ENCODE results near the gene PRLR.

DNA sequence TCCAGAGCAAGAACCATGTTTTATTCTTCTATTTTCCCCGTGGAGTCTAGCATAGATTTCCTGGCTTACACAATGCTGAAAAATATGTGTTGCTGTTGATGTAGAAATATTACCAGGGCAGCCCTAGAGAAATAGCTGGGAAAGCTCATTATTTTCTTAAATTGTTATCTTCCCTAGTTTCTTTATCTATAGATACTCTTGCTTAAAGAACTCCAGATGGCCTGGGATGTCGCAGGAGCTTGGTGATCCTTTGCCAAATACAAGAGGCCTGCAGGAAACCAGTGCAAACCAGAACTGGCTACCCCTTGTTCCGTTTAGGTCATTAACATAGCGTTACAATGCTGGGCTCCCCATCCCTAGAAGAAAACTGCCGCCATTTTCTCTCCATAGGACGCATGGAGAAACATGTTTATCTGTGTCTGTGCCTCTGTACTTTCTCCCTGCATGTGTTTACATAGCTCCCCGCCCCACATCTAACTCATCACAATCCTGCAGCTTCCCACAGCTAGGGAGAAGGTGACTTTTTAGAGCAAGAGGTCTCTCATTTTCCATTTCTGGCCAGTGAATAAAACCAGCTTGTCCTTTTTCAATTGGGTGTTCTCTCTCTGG is 6.4 kb downstream of the PRLR start:
- TF ChIP-seq EZH2 (IDR thresholded peaks at IDR 0.05), result no peak
- TF ChIP-seq POLR2AphosphoS5 (IDR thresholded peaks at IDR 0.05; ENCODE audit: borderline replicate concordance, low read depth, low read length), result no peak

All from SK-N-MC (cell line).